GM19035 (cell line): ENCODE data around the gene HIPK2.

Experiments used
- ATAC-seq: cut with Tn5 transposase; IDR thresholded peaks from one replicate; pipeline ENCODE4 v1.9.1; 2021; ENCODE audit not compliant: unreplicated experiment

The HIPK2 gene

DNA sequence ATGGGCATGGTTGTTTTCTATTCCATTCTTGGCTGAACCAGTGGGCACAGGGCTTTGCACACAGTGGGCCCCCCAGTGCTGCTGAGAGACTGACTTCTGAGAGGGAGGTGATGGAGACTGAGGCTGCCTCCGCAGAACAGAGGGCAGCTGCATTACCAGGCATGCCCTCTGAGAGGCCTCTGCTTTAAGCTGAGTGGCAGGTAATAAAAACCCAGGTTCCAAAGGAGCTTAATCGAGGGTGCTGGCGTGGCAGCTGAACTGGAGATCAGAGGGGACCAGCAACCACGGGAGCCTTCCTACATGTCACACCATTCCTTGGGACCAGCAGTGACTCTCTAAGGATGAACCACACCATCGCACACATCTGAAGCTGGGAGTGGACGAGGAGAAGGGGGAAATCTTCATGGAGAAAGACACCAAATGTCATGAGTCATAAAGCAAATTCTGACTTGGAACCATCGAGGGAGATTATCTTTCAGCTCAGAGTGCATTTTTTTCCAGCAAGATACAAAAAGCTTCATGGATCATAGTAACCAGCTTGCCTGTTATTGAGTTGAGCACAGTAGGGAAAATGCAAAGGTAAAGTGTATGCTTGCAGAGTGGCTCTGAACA lies 24.6 kb downstream of the HIPK2 start:
- no peak for ATAC-seq

DNA sequence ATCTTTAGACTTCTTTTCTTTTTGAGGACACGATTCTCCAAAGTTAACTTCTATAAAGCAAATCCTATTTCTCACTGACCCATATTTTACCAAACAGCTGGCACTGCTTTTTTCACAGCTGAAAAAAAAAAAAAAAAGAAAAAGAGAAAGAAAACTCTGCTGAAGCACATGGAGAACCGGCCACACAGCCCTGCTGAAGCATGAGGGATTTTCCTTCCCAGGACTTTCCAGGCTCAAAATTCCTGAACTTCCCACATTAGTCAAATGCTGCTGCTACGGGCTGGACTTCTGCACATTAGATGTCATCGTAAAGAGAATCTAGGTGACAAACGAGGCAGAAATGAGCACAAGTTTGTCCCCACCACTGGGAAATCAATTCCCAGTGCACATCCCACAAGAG lies 25.2 kb downstream of the HIPK2 start:
- no peak for ATAC-seq

DNA sequence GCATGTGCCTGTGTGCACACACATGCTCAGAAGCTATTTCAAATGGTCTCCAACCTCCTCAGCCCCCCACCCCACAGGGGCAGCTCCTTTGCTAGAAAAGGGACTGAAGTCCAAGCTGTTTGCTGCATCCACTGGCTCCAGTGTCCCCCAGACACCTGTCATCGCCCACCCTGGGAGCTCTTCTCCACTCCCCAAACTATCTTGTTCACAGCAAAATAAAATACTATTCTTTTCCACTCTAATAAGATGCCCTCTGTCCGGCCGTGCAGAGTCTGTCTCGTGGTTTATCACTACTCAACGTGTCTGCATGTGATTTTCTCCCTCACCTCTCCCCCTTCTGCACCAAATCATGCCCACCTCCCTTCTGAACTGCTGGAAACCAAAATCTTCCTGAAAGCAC lies 25.6 kb downstream of the HIPK2 start:
- ATAC-seq: no peak

DNA sequence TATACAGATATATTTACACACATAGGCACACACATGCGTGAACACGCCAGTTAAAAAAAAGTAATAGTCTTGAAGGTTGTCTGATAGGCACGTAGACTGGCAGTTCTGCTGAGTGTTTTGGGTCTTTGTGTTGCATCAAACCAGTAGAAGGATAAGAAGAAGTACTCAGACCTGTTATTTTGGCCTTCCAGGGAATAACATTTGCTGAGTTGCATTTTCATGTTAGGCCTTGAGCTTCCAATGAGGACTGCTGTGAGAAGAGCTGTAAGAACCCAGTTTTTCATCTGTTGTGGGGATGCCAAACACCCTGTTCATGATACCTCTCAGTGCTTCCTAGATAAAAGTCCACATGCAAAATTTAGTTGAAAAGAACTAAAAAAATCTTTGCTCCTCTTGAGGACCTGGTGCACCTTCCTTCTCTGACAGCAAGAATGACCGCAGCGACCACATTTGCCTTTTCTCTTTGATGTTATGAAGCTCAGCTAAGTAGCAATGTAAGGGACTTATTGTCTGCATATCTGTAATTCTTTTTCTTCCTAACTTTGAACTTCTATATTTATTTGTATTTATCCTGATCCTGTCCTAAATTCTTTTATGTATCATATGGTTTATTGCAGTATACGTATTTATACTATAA lies 27.2 kb downstream of the HIPK2 start:
- ATAC-seq: no peak

DNA sequence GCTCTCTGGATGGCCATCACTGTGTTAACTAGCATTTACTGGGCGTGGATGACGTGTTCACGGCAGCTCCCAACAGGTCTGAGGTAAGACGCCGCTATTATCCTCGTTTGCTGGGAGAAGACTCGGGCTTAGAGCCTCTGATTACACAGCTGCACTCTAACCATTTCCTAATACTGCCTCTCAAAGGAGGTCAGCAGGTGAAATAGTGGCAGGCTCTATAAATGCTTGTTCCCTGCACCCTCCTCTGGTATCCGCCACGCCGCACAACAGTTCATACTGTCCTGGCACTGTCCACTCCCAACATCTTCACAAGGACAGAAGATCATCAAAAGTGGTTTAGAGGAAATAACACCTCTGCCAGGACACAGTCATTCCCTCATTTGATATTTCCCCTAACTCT lies 28.3 kb downstream of the HIPK2 start:
- no peak for ATAC-seq

DNA sequence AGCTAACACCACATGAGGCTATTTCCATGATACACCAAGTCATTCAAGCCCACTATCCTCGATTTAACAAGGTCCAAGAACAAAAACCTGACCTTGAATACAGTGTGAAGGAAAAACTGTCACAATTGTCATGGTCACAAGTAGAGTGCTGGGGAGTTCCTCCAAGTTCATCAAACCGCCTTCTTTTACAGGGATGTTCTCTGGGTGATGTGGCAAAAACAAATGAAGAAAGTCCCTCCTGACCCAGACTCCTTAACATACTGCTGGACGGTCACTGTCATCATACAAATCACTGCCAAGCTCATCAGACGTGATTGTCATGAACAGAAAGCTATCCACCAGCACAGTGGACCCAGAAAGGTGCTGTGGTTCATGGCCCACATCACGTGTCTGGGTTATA lies 28.9 kb downstream of the HIPK2 start:
- ATAC-seq: no peak

DNA sequence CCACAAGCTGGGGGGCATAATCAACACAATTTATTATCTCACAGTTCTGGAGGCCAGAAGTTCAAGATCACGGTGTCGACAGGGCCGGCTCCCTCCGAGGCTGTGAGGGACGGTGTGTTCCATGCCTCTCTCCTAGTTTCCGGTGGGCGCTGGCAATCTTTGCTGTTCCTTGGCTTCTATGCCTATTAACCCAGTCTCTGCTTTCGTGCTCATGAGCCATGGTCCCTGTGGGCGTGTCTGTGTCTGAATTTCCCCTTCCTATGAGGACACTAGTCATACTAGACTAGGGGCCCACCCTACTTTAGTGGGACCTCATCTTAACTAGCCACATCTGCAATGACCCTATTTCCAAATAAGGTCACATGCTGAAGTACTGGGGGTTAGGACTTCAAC lies 29.4 kb downstream of the HIPK2 start:
- ATAC-seq: no peak

DNA sequence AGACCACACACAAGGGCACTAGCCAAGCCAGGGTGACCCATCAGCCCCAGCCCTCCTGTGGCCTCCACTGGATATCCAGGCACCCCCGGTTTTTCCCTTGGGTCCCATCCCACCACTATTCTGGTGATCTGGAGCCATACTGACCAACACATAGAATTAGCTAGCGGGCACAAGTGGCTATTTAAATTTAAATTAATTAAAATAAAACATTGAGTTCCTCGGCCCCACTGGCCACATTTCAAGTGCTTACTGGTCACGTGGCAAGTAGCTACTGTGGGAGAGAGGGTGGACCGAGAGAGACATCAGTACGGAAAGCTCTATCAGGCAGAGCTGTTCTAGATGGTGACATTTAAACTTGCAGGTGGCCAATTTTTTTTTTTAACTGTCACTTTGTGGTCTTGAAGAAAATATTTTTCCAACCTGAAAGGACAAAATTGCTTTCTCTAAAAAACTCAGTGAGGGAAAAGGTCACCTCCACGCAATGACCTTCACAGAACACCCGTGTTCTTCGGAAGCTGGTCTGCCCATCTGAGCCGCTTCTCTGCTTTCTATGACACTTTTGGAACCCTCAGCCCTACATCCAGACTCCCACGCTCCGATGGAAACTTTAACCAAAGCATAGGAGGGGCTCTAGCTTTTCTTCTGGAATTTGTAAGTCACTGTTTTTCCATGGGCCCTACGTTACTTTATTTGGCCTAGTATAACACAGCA lies 30.0 kb downstream of the HIPK2 start:
- no peak for ATAC-seq

DNA sequence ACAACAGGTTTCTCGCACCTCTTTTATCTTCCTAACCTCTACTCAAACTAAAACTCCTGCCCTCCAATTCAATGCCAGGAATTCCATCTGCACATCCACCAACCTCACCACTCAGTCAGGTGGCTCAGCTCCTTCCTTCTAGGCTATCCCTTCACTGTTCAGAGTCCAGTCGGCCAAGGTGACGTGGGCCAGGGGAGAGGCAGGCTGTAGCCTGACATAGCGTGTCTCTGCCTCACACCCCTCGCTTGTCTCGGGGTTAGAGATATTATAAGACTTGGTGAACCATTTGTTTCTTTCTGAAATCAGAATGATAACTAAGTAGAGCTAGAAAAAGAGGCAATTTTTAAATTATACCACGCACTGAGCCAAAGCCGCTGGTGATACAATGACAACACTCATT lies 31.1 kb downstream of the HIPK2 start:
- ATAC-seq: no peak

DNA sequence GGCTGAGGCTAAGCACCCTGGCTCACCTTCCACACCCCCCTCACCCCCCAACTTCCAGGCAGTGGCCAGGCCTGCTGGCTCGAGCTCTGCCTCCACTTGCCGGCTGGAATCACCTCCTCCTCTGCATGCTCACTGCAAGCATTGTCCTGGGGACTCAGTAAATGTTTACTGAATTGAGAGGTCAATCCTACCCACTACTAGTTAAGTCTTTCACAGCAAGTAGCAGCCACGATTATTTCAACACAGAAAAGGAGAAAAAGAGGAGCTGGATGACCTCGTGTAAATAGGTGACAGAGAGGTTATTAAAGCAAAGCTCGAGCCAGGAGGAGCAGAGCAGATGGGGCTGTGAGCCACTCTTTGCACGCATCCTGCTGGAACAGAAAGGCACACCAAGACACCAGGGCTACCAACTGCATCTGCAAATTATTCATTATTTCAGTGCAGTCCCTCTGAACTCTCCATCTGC lies 32.1 kb downstream of the HIPK2 start:
- no peak for ATAC-seq

DNA sequence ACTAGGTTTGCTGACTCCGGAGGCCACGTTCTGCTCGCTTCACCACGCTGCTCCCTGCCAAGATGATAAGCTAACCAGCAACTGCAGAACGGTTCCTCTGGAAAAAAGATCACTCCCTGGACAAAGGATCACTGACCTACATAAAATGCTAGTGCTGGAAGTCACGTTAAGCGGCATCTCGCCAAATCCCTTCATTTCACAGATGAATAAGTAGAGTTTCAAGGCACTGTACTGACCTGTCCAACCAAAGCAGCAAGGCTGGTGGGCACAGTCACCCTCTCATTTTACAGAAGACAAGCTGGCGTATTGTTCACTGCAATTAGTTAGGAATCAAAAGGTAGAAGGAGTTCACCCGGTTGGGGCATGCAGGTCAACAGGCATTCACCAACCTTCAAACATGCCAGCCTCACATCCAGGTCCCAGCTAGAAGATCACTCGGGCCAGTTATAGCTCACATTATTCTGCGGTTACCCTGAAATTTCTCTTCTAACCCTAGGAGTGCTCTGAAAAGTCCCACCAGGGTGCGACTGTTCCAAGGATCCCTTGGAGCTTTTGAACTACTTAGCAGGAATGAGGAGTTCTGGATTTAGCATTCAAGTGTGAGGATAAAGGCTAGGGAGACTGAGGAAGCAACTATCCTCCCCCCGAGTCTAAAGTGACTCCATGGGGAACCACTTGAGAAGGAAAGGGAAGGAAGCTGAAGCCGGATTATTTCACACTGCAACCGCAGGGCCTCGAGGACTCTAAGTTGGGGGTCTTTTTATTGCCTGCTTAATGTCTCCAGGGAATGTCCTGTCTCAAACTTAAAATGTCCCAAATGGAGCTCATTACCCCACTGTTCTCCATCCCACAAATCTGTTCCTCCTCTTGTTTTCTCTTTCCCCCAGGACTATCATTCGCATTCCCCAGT lies 32.8 kb downstream of the HIPK2 start:
- no peak for ATAC-seq

DNA sequence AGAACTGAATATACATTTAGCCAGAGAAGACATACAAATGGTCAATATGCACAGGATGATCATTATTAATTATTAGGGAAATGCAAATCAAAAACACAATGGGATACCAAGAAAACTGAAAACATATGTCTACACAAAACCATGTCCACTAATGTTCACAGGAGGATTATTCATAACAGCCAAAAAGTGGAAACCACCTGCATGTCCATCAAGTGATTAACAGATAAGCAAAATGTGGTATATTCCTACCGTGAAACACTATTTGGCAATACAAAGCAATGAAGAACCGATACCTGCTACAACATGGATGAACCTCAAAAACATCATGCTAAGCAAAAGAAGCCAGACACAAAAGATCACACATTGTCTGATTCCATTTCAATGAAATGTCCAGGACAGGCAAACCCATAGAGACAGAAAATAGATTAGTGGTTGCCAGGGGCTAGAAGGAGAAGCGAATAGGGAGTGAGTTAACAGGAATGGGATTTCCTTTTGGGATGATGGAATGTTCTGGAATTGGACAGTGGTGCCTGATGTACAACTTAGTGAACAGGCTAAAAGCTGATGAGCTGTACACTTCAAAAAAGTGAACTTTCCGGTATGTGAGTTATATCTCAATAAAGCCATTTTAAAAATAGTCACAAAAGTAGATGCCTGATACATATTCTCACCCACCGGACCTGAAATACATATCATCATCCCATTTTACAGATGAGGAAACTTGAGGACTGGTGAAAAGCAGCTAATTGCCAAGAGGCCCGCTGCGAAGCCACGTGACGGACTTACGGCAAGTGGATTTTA lies 33.6 kb downstream of the HIPK2 start:
- no peak for ATAC-seq

DNA sequence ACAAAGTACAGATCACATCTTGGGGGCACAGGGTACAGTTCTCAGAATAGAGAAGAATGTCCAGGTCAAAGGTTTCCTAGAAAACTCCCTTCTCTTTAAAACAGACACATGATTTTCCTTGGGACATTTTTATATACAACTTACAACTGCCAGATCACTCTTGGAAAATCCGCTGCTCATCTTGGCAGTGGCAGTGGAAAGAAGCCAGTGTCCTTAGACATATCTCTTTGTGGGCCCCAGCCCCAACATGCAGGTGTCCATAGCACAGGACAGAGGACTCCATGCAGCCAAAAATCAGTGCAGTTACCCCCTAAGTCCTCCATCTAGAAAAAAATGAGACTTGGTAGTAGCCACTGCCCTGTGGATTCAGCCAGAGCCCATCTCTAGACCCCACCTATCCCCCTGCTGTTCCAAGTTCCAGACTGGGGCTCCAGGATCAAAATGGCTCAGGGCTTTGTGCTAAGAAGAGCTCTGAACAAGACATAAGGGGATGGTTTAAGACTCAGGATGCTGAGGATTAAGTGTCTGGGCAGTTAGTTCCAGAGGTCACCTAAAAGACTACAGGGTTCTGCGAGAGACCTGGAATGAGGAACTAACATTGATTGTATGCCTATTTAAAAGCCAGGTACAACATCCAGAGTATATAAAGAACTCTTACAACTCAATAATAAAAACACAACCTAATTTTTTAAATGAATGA lies 34.4 kb downstream of the HIPK2 start:
- no peak for ATAC-seq

DNA sequence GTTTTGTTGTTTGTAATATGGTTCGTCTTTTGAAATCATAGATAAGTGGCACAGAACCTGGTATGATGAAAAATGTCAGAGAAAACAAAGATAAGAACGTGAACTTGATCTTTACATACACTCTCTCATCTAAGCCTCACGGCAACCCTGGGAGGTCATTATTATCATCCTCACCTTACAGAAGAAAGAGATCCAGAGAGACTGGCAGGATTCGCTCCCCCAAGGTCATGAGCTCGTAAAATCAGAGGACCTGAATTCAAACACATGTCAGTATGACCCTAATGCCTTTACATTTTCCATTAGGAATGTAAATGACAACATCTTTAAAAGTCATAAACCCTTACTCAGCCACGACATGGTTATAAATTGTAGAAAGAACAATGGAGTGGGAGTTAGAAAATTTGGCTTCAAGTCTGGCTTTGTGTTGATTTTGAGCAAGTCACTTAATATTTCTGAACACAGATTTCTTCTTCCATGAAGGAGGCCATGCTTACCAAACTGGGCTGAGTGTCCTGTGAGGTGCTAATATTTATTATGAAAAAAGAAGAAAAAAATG lies 35.9 kb downstream of the HIPK2 start:
- ATAC-seq: no peak

DNA sequence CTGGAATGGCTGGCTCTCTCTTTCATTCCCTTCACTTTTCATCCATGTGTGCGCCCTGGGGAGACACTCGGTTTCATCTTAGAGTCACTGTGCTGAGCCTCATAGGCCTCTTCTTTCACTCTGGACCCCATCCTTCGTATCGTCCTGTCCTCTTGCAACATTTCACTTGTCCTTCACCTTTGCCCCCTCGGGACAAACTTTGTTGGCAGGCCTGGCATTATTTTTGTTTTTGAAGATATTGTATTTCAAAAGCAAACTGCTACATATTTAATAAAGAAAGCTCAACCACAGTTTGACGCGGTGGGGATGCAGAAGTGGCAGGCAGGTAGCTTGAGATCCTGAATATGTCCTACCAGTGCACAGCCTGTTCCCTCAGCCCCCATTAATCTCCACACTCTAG lies 36.6 kb downstream of the HIPK2 start:
- ATAC-seq: no peak

DNA sequence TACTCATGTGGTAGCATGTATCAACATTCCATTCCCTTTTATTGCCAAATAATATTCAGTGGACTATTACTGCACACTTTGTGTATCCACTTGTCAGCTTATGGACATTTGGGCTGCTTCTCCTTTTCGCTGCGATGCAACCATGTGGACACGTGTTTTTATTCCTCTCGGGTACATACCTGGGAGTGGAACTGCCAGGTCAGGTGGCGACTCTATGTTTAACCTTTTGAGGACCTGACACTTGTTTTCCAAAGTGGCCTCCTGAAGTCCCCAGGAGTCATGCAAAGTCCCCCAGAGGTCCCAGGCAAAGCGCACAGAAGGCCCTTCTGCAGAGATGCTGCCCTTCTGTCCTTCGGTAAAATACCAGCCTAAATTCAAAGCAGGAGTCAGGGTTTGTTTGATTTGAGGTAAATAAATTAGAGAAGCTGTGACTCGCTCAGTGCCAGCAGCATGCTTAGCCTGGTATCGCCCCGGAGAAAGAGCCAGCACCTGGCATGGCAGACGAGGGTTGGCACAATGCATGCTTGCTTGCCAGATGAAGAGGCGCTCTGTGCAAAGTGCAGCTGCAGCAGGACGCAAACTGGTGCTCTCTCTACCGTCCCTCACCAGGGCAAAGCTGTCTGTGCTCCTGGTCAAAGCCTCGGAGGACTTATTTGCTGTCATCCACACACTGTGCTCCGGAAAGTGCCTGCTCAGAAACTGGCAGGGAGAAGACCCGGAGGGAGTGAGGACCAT lies 37.8 kb downstream of the HIPK2 start:
- ATAC-seq: no peak

DNA sequence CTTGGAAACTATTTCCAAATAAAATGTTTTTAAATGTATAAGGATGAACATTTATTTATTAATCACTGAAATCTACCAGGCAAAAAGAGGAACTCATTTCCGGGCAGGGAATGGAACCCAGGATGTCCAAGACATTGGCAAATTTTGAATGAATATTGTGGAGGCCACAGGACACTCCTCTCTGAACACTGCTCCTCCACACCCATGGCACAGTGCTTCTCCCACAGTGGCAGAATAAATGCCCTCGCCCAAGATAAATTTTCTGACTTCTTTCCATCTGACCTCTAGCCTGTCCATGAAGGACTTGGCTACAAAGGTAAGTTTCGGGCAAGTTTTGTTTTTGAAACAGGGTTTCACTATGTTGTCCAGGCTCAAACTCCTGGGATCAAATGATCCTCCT lies 39.0 kb downstream of the HIPK2 start:
- no peak for ATAC-seq

DNA sequence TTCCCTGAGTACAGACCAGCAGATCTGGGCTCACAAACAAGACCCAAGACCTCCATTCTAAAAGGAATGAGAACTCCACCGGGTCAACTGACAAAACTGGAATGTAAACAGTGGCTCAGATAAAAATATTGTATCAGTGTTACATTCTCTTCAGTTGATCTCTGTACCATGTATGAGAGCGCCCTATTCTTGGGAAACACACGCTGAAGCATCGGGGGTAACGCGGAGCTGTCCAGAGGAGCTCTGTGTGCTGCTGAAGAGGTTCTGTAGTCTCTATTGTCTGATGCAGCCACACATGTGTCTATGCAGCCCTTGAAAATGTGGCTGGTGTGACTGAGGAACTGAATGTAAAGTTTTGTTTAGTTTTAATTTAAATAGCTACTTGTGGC lies 39.7 kb downstream of the HIPK2 start:
- no peak for ATAC-seq
